Hepatic stellate cell (primary cell): ENCODE results near the gene DUSP10.

Experiments
- DNase-seq: peaks from one replicate; pipeline ENCODE4 v3.0.0; 2011; ENCODE audit warnings: low spot score

The DUSP10 gene

GRCh38 chr1:221741703-221742554 is at the start of gene DUSP10:
Gene DUSP10 (minus strand): TSS chr1:221742089. CDS start chr1:221739744, 2,345 bp downstream.
- DNase-seq, result peak; percentile 99

GRCh38 chr1:221788466-221788865 is 46.6 kb upstream of the DUSP10 start:
- no peak for DNase-seq

DNA sequence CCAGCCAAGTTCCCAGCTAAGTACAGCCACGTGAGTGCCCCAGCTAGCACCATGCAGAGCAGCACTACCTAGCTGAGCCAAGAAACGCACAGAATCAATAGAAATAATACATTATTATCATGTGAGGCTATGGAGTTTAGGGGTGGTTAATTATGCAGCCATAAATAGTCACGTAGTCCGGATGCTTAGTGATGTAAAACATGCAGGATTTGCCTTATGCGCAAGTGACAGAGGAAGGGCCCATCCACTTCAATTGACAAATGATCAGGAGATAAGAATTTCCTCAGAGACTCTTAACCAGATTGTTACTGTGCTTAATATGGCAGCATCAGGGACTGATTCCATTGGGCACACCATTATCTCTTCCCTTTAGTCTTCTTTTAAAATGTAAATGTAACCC is 44.8 kb upstream of the DUSP10 start:
- no peak for DNase-seq

GRCh38 chr1:221783936-221784335 is 42.0 kb upstream of the DUSP10 start:
- DNase-seq, result no peak

- DNase-seq, result no peak
Observed at GRCh38 chr1:221783437-221783836, 41.5 kb upstream of the DUSP10 start.

- no peak for DNase-seq
Observed at GRCh38 chr1:221782970-221783369, 41.1 kb upstream of the DUSP10 start.

DNA sequence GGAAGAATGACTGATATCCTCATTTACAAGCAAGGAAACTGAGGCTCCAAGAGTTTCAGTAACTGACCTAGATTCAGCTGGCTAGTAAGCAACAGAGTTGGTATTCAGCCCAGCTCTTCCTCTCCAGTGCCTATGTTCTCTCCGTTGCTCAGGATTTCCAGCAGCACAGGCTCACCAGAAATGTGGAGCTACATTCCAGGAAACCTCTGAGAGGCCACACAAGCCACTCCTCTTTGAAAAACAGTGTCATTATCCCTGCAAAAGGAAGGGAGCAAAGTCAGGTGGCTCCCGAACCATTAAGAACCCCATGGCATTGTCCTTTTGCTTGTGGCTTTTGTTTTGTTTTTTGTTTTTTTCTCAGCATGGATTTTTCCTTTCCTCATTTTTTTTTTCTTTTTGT is 40.6 kb upstream of the DUSP10 start:
- DNase-seq, result no peak

DNA sequence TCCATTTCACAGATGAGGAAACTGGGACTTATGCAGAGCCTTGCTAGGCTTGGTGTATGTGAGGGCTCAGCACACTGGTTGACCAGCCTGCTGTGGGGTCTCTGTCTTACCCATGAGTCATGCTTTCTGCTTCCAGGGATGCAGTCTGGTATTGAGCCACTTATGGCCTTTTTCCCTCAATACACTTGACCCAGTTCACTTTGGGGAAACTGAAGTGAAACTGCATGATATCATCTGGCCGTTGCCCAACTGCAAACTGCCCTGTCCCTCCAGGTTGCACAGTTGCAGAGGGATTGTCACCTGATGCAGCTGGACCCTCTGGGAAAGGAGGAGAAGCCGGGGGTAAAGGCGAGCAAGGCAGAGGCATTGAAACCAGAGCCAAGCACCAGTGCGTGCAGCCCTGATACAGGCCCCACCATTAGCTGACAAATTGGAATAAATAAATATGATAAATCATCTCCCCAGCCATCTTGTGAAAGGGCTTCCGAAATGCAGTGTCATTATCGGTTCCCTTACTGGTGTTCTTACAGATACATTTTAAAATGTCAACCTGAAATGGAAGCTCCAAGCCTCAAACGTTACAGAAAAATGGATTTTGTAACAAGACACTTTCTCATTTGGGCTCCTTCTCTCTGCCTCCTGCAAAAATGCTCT is 39.3 kb upstream of the DUSP10 start:
- DNase-seq, result no peak

DNA sequence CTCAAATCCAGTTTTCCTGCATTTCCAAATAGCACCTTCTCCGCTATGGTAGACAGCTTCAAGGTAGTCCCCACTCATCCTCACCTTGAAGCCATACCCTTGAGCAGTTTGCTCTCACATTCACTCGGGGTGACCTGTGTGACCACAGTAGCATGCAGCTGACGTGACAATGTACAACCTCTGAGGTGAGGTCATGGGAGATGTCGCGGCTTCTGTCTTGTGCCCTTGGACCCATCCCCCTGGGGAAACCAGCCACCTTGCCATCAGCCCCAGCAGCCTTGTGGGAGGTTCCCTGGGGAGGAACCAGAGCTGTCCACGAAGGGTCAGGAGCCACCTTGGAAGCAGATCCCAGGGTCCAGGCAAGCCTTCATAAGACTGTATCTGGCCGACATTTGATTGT is 38.3 kb upstream of the DUSP10 start:
- no peak for DNase-seq

DNA sequence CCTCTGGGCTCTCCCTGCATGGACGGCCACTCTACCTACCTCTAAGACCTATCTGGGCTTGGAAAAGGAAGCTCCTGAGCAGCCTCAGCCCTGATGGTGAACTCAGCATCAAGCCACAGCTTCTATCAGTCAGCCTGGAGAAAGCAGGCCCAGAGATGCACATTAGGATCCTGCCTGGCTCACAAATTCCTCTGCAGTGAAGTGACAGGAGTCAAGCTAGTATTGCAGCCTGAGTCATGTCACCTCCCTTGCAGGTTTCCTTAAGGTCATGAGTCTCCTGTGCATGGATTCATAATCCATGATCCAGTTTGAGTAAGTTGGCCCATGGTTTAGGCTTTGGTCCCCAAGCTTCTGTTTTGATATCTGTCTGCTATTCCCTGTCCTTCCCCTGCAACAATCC is 37.9 kb upstream of the DUSP10 start:
- no peak for DNase-seq

DNA sequence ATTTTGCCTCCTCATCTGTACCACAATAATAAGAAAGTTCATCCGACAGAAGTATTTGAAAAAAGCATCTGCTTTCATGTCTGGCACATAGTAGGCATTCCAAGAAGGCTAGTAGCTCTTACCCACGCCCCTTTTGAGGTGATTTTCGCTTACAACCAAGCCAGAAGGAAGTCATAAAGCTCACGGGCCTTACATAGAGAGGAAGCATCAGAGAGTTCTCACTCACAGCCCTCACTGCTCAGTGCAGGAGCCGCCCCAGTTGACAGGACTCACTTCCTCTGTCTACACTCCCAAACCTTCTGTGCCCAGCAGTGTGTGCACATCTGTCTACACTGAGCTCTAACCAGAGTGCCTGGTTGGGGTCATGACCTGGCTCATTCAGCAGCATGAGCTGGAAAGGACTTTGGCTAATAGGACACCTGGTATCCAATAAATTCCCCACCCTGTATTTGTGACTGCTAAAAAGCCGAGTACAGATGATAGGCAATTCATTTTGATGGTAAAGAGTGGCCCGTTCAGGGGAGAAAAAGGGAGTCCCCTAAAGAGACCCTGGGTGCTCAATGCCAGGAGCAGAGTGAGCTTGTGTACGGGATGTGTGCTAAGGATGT is 36.8 kb upstream of the DUSP10 start:
- no peak for DNase-seq

- no peak for DNase-seq
Observed at GRCh38 chr1:221778125-221778524, 36.2 kb upstream of the DUSP10 start.

DNA sequence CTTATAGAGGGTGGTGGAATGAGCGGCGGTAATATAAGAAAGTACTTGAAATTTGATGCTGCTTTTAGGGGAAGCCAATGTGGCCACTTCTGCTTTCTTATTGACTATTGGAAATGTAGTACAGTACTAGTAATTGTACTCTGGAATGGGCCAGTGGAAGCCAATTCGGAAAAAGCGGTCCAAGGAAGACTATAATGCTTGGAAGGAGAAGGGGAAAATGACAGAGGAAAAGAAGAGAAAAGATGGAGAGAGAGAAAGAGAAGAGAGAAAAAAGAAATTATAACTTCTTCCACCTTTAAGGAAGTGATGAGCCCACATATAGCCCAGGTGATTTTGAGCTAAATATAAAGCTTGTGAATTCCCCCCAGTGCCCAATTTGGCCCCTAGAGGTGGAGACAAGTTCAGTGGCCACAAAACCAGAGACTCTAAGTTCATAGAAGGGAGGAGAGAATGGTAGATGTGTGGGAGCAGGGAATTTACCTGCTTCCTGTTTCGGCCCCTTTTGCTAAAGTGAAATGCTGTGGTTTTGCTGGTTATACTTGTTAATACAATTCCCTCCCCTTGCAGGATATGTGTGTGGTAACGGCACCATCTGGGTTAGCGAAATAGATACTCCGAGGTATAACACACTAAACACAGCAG is 35.7 kb upstream of the DUSP10 start:
- DNase-seq, result no peak

GRCh38 chr1:221776495-221777301 is 34.8 kb upstream of the DUSP10 start:
- DNase-seq, result no peak

- DNase-seq, result no peak
Observed at GRCh38 chr1:221775206-221775605, 33.3 kb upstream of the DUSP10 start.

DNA sequence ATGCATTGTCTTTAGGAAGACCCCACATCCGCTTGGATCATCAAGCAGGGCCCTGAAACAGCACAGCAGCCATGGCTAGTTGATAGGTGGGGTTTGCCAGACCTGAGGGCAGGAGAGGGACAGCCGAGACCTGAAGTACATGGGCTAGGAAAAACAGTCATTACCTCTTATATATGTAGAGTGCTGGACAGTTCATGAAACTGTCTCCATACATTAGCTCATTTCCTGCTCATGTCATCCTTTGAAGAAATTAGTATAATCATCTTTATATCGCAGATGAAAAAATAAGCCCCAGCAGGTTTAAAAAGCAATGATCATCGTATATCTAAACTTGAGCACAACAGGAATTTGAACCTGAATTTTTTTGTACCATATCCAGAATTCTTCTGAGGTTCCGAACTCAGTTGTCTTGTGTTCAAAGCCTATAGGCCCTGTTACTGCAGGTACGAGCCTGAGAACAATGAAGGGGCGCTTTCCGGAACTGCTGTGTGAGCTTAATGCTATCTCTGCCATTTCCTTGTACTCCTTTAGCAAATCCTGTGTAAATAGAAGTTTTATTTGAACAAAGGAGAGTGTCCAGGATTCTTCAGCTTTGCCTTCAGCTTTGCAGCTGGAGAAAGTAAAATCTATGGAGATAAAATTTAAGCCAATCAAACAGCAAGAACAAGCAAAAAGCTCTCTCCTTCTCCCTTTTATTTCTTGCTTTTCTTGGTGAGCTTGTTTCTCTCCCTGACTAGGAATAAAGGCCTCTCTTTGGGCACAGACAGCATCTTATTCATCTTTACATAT is 32.4 kb upstream of the DUSP10 start:
- no peak for DNase-seq

- no peak for DNase-seq
Observed at GRCh38 chr1:221773383-221773782, 31.5 kb upstream of the DUSP10 start.

DNA sequence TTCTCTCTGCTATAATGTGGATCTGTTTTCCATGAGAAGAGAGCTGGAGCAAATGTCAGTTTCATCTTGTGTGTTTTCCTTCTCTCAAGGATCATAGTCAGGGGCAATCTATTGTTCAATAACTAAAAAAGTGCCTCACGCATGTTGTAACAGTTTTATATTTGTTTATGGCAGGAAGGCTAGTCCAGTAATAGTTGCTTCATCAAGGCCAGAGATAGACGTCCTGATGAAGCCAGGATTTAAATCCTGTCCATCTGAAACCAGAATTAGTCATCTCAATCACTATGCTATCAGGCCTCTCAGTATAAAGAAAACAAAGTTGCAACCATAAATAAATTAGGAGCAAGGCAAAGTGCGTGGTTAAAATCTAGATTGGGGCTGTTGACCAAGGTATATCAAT is 30.2 kb upstream of the DUSP10 start:
- no peak for DNase-seq

DNA sequence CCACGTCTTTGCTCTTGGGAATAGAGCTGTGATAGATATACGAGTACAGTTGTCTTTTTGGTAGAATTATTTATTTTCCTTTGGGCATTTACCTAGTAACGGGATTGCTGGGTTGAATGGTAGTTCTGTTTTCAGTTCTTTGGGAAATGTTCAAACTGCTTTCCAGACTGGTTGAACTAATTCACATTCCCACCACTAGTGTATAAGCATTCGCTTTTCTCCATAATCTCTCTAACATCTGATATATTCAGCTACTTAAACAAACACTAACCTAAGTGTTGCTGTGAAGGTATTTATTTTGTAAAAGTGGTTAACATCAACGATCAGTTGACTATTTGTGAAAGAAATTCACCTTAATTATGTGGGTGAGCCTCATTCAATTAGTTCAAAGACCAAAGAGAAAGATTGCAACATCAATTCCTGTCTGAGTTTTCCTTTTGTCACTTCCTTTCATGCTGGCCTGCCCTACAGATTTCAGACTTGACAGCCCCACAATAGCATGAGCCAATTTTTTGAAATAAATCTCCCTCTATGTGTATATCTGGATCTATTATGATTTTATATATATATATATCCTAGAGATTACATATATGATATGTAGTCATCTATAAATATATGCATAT is 26.7 kb upstream of the DUSP10 start:
- no peak for DNase-seq

DNA sequence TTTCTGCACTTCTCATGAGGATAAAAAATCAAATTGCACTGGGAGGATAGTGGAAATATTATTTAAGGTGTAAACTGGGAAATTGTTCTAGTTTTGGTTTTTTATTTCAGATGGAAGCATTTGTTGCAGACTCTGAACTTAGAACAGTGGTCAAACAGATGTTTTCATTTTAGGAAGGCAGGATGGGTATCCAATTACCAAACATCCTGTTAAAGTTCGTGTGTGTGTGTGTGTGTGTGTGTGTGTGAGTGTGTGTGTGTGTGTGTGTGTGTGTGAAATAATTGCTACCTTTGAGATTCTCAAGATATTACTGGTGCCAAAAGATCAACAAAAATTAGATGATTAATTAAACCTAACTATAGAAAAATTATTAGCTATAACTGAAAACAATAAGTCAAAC is 24.3 kb upstream of the DUSP10 start:
- DNase-seq, result no peak

DNA sequence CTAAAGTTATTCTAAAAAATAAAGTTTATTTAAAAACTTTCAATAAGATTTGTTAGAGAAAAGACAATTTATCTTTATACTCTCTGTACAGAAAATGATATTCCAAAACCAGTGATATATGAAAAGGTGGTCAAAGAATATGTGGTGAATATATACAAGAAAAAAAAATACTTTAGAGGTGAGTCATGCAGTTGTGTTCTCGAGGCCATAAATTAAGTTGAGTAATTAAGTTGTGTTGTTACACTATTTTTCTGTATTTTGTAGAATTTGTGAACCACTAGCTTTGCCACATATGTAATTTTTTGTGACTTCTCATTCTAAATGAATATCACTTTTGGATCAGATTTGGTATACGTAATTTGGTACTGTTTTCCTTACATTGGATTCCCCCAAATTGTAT is 23.6 kb upstream of the DUSP10 start:
- DNase-seq, result no peak
